ENCODE measurements around the gene PMP22.

GRCh38 chr17:15232517-15232915 is 32.6 kb downstream of the PMP22 start:
- TF ChIP-seq TAF1 (IDR thresholded peaks at IDR 0.05; ENCODE audit: borderline replicate concordance, insufficient read depth, low read length) (no peak), POLR2AphosphoS5 (IDR thresholded peaks at IDR 0.05; ENCODE audit: low read depth, low read length) (no peak), REST (IDR thresholded peaks at IDR 0.05; ENCODE audit: insufficient read depth in 1 of 2, low read depth in 2 of 2, low read length in 2 of 2) (no peak), SIN3A (IDR thresholded peaks at IDR 0.05; ENCODE audit: borderline replicate concordance, insufficient read depth, low read length) (no peak), FOXP2 (optimal IDR thresholded peaks at IDR 0.05; ENCODE audit: borderline replicate concordance, extremely low read depth, extremely low read length, insufficient read depth) (no peak)

Data from PFSK-1 (cell line).